HG03108 (cell line): Measurements from ENCODE around the gene SLC27A4.
"Not testable (repeated sequence)": the region's sequence is repeated elsewhere in the genome, so short reads cannot be mapped to it uniquely, and the experiment has no call there.

Experiments used
- ATAC-seq: cut with Tn5 transposase; IDR thresholded peaks from one replicate; pipeline ENCODE4 v1.9.1; 2021; ENCODE audit warnings: moderate library complexity; ENCODE audit not compliant: unreplicated experiment

The SLC27A4 gene

DNA sequence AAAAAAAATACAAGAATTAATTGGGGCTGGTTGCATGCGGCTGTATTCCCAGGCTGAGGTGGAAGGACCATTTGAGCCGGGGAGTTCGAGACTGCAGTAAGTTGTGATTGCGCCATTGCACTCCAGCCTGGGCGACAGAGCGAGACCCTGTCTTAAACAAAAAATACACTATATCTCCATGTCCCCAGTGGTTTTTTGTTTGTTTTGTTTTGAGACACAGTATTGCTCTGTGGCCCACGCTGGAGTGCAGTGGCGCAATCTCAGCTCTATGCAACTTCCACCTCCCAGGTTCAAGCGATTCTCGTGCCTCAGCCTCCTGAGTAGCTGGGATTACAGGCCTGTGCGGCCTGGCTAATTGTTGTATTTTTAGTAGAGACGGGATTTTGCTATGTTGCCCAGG, 16.5 kb upstream of the SLC27A4 start:
- no peak for ATAC-seq

DNA sequence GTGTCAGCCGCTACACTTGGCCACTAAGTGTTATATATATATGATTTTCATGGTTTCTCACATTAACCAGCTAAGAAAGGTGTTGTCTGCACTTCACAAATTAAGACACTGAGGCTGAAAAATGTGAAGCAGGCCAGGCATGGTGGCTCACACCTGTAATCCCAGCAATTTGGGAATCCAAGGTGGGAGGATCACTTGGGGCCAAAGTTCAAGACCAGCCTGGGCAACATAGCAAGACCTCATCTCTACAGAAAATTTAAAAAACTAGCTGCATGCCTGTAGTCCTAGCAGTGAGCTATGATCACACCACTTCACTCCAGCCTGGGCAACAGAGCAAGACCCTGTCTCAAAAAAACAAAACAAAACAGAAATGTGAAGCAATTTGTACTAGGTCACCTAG, 15.9 kb upstream of the SLC27A4 start:
- no peak for ATAC-seq

DNA sequence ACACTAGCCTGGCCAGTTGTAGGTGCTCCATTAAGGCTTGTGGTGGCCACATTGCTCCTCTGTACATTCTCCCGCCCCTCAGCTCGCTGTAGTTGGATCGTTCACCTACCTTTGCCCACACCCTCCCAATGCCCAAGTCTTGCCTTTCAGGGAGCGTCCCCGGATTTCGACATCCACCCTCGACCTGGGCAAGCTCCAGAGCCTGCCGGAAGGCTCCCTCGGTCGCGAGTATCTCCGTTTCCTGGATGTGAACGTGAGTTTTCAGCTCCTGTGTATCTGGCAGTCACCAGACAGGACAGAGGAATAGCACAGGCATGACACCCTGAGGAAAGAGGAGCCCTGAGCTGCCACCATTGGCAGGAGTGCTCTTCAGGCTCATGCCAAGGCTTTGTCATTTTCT, 14.7 kb upstream of the SLC27A4 start:
- ATAC-seq, result no peak

DNA sequence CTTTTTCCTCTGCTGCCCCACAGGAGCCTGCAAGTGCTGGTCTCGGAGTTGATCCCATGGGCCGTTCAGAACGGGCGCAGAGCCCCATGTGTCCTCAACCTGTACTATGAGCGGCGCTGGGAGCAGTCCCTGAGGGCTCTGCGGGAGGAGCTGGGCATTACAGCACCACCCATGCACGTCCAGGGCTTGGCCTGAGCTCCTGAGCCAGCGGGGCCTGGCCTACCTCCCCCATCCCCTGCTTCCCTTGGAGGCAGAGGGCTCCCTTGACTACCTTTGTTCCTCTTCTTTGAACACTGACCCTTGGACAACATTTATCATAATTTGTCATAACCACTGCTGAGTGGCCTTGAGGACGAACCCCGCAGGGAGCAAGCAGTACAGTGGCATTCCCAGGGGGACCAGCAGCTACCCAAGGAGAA, 6.9 kb upstream of the SLC27A4 start:
- ATAC-seq, result no peak

DNA sequence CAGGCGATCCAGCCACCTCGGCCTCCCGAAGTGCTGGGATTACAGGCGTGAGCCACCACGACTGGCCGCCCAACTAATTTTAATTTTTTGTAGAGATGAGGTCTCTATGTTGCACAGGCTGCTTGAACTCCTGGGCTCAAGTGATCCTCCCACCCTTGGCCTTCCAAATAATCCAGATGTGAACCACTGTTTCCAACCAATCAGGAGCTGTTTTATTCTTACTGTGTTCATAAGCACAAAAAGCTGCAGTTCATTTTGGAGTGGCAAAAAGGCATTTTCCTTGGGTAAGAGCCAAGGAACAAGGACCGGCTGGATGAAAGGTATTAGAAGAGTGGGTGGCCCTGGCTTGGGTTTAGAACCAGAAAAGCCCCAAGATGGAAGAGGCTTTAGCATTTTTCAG, 5.2 kb upstream of the SLC27A4 start:
- ATAC-seq, result no peak

- no peak for ATAC-seq
These were observed 4.4 kb upstream of the SLC27A4 start for GRCh38 chr9:128335914-128336313.

DNA sequence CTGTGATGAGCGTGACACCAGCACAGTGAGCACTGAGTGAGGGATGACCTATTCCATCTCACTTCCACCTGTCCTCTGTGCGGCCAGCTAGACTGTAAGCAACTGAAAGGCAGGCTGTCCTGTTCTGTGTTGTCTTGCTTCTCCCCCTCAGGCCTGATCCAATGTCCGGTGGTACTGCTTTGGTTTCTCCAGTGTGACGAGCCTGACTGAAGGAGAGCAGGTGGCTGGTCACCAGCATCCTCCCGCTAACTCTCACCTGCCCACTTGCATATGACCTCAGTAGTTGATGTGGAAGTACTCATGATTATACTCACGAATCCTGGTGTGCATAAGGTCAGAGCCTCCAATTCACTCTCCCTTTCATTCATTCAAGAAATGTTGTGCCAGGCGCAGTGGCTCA, 2.4 kb upstream of the SLC27A4 start:
- ATAC-seq, result no peak

DNA sequence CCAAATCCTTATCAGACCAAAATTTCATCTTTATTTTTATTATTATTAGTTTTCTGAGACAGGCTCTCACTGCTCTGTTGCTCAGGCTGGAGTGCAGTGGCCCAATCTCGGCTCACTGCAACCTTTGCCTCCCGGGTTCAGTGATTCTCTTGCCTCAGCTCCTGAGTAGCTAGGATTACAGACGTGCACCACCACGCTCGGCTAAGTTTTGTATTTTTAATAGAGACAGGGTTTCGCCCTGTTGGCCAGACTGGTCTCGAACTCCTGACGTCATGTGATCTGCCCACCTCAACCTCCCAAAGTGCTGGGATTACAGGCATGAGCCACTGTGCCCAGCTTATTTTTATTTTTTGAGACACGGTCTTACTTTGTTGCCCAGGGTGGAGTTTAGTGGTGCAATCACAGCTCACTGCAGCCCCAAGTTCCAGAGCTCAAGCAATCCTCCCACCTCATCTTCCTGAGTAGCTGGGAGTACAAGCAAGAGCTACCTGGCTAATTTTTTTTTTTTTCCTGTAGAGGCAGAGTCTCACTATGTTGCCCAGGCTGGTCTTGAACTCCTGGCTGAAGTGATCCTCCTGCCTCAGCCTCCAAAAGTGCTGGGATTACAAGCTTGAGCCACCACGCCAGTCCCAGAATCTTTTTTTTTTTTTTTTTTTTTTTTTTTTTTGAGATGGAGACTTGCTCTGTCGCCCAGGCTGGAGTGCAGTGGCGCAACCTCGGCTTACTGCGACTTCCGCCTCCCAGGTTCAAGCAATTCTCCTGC, 1.3 kb upstream of the SLC27A4 start:
- not testable (repeated sequence) for ATAC-seq

GRCh38 chr9:128340691-128341434, 536 bp downstream of the SLC27A4 start:
- peak; percentile 5 for ATAC-seq

- no peak for ATAC-seq
These were observed 1.1 kb downstream of the SLC27A4 start for GRCh38 chr9:128341435-128341849.

GRCh38 chr9:128342971-128343680, 2.8 kb downstream of the SLC27A4 start:
- ATAC-seq, result no peak

DNA sequence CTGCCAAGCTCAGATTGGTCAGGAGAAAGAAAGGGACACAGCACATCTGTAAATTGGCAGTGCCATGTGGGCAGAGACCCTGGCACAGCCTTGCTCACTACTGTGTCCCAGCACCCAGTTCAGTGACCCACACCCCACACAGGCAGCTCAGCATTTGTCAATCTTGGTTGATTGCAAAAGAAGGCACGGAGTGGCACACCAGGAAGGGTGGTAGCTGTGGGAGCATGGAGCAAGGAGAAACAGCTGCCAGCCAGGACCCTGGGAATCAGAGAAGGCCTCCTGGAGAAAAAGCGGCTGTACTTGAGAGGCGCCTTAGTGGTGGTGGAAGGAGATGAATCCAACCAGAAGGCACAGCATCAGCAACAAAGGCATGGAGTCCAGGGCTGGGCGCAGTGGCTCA, 3.5 kb downstream of the SLC27A4 start:
- ATAC-seq, result no peak

DNA sequence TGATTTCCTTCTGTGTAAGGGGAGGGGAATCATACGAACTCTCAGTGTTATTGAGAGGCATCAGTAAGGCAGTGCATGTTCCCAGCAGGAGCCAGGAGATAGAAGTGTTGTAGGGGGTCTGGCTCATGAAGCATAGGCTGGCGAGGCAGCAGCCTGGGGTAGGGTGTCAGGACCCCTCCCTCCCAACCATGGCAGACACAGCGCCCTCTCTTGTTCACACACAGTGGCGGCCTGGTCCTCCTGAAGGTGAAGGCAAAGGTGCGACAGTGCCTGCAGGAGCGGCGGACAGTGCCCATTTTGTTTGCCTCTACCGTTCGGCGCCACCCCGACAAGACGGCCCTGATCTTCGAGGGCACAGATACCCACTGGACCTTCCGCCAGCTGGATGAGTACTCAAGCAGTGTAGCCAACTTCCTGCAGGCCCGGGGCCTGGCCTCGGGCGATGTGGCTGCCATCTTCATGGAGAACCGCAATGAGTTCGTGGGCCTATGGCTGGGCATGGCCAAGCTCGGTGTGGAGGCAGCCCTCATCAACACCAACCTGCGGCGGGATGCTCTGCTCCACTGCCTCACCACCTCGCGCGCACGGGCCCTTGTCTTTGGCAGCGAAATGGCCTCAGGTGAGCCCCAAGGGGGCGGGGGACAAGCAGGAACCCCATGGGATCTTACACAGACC, 4.7 kb downstream of the SLC27A4 start:
- ATAC-seq, result no peak

DNA sequence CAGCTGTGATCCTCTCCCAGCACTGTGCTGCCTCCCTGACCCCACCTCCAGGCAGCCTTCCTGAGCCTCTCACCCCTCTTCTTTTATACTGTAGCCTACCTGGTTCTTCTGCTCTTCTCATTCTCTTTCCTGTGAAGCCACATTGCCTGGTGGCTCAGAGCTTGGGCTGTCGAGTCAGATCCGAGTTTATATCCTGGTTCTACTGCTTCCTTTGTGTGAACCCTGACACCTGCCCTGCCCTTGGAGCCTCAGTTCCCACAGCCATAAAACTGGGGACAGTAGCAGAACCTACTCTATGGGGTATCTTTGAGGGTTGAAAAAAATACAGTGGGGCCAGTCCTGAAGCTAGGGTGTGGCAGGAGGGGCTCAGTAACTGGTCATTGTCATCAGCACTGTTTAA, 8.8 kb downstream of the SLC27A4 start:
- ATAC-seq, result no peak

DNA sequence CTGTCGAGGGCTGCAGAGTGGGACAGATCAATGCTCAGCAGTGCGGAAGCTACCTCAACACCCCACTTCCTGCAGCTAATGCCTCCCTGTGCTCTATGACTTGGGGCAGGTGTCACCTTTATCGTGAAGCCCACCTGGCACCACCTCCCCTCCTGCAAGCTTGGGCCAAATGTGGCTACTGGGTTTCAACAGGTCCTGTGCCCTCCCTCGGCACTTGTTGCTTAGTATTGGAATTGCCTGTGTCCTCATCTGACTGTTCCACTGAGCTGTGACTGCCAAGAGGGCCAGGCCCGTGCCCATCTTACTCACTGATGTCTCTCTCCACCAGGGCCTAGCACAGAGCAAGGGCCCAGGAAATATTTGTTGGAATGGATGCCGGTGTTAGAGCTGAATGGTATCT, 9.4 kb downstream of the SLC27A4 start:
- ATAC-seq, result no peak

DNA sequence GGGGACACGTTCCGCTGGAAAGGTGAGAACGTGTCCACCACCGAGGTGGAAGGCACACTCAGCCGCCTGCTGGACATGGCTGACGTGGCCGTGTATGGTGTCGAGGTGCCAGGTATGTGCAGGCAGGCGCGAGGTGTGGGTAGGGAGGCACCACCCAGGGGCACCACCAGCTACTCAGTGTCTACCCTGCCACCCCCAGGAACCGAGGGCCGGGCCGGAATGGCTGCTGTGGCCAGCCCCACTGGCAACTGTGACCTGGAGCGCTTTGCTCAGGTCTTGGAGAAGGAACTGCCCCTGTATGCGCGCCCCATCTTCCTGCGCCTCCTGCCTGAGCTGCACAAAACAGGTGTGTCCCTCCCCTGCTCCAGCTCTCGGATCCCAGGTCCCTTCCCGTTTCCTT, 15.1 kb downstream of the SLC27A4 start:
- ATAC-seq, result no peak

DNA sequence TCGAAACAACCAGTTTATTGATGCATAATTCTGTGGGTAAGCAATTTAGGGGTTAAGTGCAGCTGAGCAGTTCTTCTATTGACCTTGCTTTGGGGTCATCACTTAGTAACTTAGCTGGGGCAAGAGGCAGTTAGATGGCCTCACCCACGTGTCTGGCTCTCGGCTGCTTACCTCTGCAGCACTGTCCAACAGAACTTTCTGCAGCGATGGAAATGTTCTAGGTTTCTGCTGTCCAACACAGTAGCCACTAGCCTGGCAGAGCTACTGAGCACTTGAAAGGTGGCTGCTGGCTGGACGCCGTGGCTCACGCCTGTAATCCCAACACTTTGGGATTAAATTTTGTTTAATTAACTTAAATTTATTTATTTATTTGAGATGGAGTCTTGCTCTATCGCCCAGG, 17.8 kb downstream of the SLC27A4 start:
- ATAC-seq, result no peak

- ATAC-seq, result no peak
These were observed 18.5 kb downstream of the SLC27A4 start for GRCh38 chr9:128358861-128359260.

- no peak for ATAC-seq
These were observed 20.5 kb downstream of the SLC27A4 start for GRCh38 chr9:128360826-128361225.

GRCh38 chr9:128361296-128361985, 21.1 kb downstream of the SLC27A4 start:
- no peak for ATAC-seq
